Measurements from ENCODE around the gene GREB1L. TPM values are rescaled to one million over a fixed set of nuclear protein-coding genes. Genes with fewer than 3 reads are reported as not detected.

The GREB1L gene
- polyA plus RNA-seq, 1 experiment: 0.01 TPM

DNA sequence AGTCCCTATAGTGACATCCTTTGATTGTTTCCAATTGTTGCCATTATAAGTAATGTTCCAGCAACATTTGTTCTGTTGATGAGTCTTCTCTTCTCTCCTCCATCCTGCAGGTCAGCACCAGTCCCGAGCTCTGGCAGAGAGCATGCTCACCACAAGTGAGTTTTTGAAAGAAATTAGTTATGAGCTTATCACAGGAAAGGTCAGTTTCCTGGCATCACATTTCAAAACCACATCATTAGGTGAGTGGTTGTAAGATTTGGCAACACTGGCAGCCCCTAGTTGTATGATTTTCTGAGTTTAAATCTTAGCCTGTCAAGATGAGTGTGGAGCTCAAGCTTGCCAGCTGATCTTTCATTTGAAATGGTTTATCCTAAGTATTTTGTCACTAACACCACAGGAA is 208.9 kb downstream of the GREB1L start:
- H3K9me3 ChIP-seq (ENCODE audit: control insufficient read depth, insufficient read depth, low read length): no peaks in the 10 kb centered on the region
- H3K4me3 ChIP-seq (ENCODE audit: low read depth, low read length): no peak overlapping the region
- no peak for DNase-seq (ENCODE audit: low read depth, low spot score)
- H3K27me3 ChIP-seq (ENCODE audit: control insufficient read depth, insufficient read depth, low read length): peaks cover 12% of the 10 kb centered on the region
- ChIA-PET CTCF (interaction anchor here (2.4 kb wide), 1 partner anchor 256 kb away, joined by 14 read pairs; no protein-coding TSS in a partner anchor), POLR2A (no interaction called here)
- H3K27ac ChIP-seq (ENCODE audit: low read depth, low read length): no peak overlapping the region
- TF ChIP-seq, protein P1, sequence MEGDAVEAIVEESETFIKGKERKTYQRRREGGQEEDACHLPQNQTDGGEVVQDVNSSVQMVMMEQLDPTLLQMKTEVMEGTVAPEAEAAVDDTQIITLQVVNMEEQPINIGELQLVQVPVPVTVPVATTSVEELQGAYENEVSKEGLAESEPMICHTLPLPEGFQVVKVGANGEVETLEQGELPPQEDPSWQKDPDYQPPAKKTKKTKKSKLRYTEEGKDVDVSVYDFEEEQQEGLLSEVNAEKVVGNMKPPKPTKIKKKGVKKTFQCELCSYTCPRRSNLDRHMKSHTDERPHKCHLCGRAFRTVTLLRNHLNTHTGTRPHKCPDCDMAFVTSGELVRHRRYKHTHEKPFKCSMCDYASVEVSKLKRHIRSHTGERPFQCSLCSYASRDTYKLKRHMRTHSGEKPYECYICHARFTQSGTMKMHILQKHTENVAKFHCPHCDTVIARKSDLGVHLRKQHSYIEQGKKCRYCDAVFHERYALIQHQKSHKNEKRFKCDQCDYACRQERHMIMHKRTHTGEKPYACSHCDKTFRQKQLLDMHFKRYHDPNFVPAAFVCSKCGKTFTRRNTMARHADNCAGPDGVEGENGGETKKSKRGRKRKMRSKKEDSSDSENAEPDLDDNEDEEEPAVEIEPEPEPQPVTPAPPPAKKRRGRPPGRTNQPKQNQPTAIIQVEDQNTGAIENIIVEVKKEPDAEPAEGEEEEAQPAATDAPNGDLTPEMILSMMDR (IDR thresholded peaks at IDR 0.05; ENCODE audit: low read depth, low read length): no peak

- Histone ChIP-seq H3K9me3 (ENCODE audit: control insufficient read depth, insufficient read depth, low read length) (no peaks in the 10 kb centered on the region), H3K4me3 (ENCODE audit: low read depth, low read length) (no peak overlapping the region), H3K27ac (ENCODE audit: low read depth, low read length) (no peak overlapping the region), H3K27me3 (ENCODE audit: control insufficient read depth, insufficient read depth, low read length) (peaks cover 12% of the 10 kb centered on the region)
- TF ChIP-seq, protein P1 (IDR thresholded peaks at IDR 0.05; ENCODE audit: low read depth, low read length): no peak
- ChIA-PET POLR2A (no interaction called here), CTCF (interaction anchor here (1.7 kb wide), 1 partner anchor 256 kb away, joined by 9 read pairs; no protein-coding TSS in a partner anchor)
- no peak for DNase-seq (ENCODE audit: low read depth, low spot score)
These were observed 209.8 kb downstream of the GREB1L start for GRCh38 chr18:21451851-21452250.

- CTCF ChIA-PET: interaction anchor here (1.7 kb wide), 1 partner anchor 257 kb away, joined by 9 read pairs; no protein-coding TSS in a partner anchor
- POLR2A ChIA-PET: no interaction called here
These were observed 210.3 kb downstream of the GREB1L start for GRCh38 chr18:21452276-21452780.

DNA sequence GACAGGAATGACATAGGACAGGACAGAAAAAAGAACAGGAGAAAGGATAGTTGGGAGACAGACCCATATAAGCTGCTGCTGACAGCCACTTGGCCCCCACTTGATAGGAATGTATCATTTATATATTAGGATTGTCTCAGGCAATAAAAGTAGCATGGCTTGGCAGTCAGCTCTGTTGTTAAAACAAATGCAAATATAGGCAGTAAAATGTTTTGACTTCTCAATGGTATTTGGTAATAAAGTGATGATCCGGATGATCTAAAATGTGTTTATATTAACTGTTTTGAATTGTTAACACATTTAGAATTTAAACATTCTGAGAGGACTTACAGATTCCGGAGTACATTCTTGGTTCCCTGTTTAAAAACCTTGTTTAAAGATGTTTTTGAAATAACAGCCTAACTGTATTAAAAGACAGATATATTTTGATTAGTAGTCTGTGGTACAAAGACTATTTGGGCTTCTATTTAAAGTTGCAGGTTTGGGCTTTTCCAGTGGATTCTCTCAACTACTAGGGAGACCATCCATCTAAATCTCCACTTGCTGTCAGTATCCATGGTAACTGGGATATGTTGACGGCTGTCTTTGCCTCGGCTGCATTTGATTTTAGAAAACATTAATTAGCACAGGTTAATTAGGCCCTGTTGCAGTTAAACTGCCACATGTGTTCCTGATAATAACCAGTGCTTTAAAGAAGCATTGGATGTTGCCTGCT is 210.9 kb downstream of the GREB1L start:
- DNase-seq (ENCODE audit: low read depth, low spot score): no peak
- TF ChIP-seq, protein P1 (IDR thresholded peaks at IDR 0.05; ENCODE audit: low read depth, low read length): no peak
- peaks cover 12% of the 10 kb centered on the region for H3K27me3 ChIP-seq (ENCODE audit: control insufficient read depth, insufficient read depth, low read length)
- ChIA-PET POLR2A (no interaction called here), CTCF (interaction anchor here (1.7 kb wide), 1 partner anchor 258 kb away, joined by 9 read pairs; no protein-coding TSS in a partner anchor)
- H3K27ac ChIP-seq (ENCODE audit: low read depth, low read length): no peak overlapping the region
- no peaks in the 10 kb centered on the region for H3K9me3 ChIP-seq (ENCODE audit: control insufficient read depth, insufficient read depth, low read length)
- no peak overlapping the region for H3K4me3 ChIP-seq (ENCODE audit: low read depth, low read length)

More at GRCh38 chr18:21452276-21452780, 210.3 kb downstream of the GREB1L start:
- Histone ChIP-seq H3K4me3 (ENCODE audit: low read depth, low read length) (no peak overlapping the region), H3K27ac (ENCODE audit: low read depth, low read length) (no peak overlapping the region), H3K9me3 (ENCODE audit: control insufficient read depth, insufficient read depth, low read length) (no peaks in the 10 kb centered on the region), H3K27me3 (ENCODE audit: control insufficient read depth, insufficient read depth, low read length) (peaks cover 12% of the 10 kb centered on the region)
- TF ChIP-seq, protein P1 (IDR thresholded peaks at IDR 0.05; ENCODE audit: low read depth, low read length): no peak
- DNase-seq (ENCODE audit: low read depth, low spot score): no peak

DNA sequence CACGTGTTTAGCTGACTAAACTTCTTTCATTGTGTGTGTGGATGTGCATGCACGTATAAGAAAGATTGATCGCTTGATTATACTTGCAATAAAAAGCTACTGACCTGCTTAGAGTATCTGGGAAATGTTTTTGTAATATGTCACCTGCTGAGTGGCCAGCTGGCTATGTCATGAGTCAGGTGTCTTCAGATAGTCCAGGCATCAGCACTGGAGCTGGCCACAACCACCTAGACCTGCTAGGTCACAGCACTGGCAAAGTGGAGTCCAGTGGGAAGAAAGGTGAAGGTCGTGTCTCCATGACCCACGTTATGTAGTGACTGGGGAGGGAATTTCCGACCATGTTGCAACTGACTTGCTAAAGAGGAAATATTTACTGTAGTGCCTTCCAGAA is 211.5 kb downstream of the GREB1L start:
- ChIA-PET POLR2A (no interaction called here), CTCF (interaction anchor here (1.7 kb wide), 1 partner anchor 258 kb away, joined by 9 read pairs; no protein-coding TSS in a partner anchor)
- H3K27me3 ChIP-seq (ENCODE audit: control insufficient read depth, insufficient read depth, low read length): peaks cover 12% of the 10 kb centered on the region
- TF ChIP-seq, protein P1 (IDR thresholded peaks at IDR 0.05; ENCODE audit: low read depth, low read length): no peak
- no peak overlapping the region for H3K27ac ChIP-seq (ENCODE audit: low read depth, low read length)
- no peak overlapping the region for H3K4me3 ChIP-seq (ENCODE audit: low read depth, low read length)
- no peak for DNase-seq (ENCODE audit: low read depth, low spot score)
- H3K9me3 ChIP-seq (ENCODE audit: control insufficient read depth, insufficient read depth, low read length): no peaks in the 10 kb centered on the region

Measured in AG04450 (cell line).